Neutrophil (primary cell): Measurements from ENCODE around the gene GDPD5.

Source experiments
- H3K27ac ChIP-seq: fragments of 200-600 bp; sonication (generic); 2 replicates; pipeline ENCODE4 v1.5.1; 2016; ENCODE audit warnings: mild to moderate bottlenecking, moderate library complexity
- H3K27me3 ChIP-seq: fragments of 200-600 bp; sonication (generic); 2 replicates; pipeline ENCODE4 v1.6.0; 2016; ENCODE audit warnings: mild to moderate bottlenecking
- H3K36me3 ChIP-seq: fragments of 200-600 bp; sonication (generic); 2 replicates; pipeline ENCODE4 v1.5.1; 2017
- H3K4me1 ChIP-seq, 2 experiments: fragments of 200-600 bp in 1 of 2; sonication (generic) in 1 of 2; 1 replicate in 1 of 2; 2 replicates in 1 of 2; pipeline versions ENCODE4 v1.5.1 to v1.6.1; 2013 to 2016; ENCODE audit warnings: low read depth in 1 of 2, low read length in 1 of 2, mild to moderate bottlenecking in 1 of 2, moderate library complexity in 1 of 2; ENCODE audit not compliant: control insufficient read depth in 1 of 2, insufficient read depth in 1 of 2
- H3K4me3 ChIP-seq, 2 experiments: fragments of 200-600 bp in 1 of 2; sonication (generic) in 1 of 2; 1 replicate in 1 of 2; 2 replicates in 1 of 2; pipeline ENCODE4 v1.5.1; 2013 to 2016; ENCODE audit warnings: low read depth in 1 of 2, low read length in 1 of 2, mild to moderate bottlenecking in 1 of 2, moderate library complexity in 1 of 2
- H3K9me3 ChIP-seq: fragments of 200-600 bp; sonication (generic); 2 replicates; pipeline ENCODE4 v1.5.1; 2016
- TF ChIP-seq, protein P1 (sequence below): fragments of 200-600 bp; sonication (generic); IDR thresholded peaks from 2 replicates; pipeline ENCODE4 v1.5.1; 2016; ENCODE audit warnings: antibody characterized with exemption

Gene GDPD5

DNA sequence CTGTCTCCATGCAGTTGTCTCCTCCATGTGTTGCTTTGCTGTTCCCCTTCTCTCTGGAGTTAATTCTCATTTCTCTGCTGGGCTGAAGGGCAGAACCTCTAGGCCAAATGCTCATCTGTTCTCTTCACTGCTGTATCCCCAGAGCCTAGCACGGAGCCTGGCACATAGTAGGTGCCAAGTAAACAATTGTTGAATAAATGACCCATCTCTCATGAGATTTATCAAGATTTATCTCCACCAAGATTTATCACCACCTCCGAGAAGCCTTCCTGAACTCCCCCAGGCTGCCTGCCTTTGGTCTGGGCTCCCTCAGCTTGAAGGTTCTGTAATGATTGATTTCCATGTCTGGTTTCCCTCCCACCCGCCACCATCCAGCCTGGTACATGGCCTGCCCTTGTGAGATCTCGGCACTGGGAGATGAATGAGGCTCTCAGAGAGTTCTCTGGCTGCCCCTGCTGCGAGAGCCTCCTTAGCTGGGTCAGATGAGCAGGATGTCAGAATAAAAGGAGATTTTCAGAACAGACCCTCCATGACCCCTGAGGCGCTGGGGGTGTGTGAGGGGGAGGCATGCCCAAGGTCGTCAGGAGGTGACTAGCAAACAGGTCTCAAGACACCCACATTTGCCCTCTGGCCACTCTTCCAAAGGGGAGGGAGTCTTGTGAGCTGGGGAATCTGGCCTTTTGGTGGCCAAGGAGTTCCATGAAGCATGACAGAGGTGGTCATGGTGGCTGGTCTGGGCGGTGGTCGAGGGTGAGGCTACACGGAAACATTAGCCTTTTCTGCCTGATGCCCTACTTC, 2.4 kb upstream of the GDPD5 start:
- no peaks in the 10 kb centered on the region for H3K9me3 ChIP-seq
- no peak overlapping the region for H3K27ac ChIP-seq
- no peaks in the 10 kb centered on the region for H3K36me3 ChIP-seq
- H3K4me1 ChIP-seq = peaks cover 9 to 26% of the 10 kb centered on the region in 2 experiments
- no peak overlapping the region for H3K4me3 ChIP-seq
- H3K27me3 ChIP-seq = peaks cover 68% of the 10 kb centered on the region
- TF ChIP-seq, protein P1, sequence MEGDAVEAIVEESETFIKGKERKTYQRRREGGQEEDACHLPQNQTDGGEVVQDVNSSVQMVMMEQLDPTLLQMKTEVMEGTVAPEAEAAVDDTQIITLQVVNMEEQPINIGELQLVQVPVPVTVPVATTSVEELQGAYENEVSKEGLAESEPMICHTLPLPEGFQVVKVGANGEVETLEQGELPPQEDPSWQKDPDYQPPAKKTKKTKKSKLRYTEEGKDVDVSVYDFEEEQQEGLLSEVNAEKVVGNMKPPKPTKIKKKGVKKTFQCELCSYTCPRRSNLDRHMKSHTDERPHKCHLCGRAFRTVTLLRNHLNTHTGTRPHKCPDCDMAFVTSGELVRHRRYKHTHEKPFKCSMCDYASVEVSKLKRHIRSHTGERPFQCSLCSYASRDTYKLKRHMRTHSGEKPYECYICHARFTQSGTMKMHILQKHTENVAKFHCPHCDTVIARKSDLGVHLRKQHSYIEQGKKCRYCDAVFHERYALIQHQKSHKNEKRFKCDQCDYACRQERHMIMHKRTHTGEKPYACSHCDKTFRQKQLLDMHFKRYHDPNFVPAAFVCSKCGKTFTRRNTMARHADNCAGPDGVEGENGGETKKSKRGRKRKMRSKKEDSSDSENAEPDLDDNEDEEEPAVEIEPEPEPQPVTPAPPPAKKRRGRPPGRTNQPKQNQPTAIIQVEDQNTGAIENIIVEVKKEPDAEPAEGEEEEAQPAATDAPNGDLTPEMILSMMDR = no peak

DNA sequence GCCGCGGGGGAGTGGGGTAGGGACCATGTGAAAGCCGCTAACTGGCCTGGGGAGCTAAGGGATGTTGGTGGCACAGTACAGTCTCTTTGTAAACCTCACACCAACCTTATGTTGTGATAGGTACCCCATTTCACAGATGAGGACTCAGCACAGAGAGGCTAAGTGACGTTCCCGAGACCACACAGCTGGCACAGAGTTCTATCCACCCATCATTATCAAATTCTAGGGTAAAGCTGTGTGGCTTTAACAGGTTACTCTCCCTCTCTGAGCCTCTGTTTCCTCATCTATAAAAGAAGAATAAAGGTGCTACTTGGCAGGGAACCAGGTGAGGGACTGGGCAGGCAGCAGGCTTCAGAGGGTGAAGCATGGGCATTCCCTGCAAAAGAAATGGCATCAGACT, 1.4 kb upstream of the GDPD5 start:
- no peak overlapping the region for H3K4me3 ChIP-seq
- H3K9me3 ChIP-seq = no peaks in the 10 kb centered on the region
- TF ChIP-seq, protein P1 = no peak
- peaks cover 78% of the 10 kb centered on the region for H3K27me3 ChIP-seq
- peaks cover 9 to 17% of the 10 kb centered on the region in 2 experiments for H3K4me1 ChIP-seq
- H3K36me3 ChIP-seq = no peaks in the 10 kb centered on the region
- H3K27ac ChIP-seq = no peak overlapping the region

DNA sequence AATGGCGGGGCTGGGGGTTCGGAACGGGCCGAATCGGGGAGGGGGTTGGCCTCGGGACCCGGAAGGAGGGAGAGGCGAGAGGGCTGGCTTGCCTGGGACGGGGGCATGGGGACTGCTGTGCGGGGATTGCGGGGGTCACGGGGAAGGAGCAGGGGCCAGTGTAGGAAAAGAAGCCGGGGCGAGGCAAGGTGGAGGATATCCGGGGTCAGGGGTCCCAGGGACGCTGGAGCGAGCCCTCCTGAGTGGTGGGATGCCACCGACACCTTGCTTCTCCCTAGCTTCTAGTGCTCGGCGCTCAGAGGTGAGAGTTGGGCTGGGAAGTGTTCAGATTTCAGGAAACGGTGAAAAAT, 426 bp upstream of the GDPD5 start:
- TF ChIP-seq, protein P1 = no peak
- H3K27ac ChIP-seq = no peak overlapping the region
- H3K27me3 ChIP-seq = peaks cover 85% of the 10 kb centered on the region

DNA sequence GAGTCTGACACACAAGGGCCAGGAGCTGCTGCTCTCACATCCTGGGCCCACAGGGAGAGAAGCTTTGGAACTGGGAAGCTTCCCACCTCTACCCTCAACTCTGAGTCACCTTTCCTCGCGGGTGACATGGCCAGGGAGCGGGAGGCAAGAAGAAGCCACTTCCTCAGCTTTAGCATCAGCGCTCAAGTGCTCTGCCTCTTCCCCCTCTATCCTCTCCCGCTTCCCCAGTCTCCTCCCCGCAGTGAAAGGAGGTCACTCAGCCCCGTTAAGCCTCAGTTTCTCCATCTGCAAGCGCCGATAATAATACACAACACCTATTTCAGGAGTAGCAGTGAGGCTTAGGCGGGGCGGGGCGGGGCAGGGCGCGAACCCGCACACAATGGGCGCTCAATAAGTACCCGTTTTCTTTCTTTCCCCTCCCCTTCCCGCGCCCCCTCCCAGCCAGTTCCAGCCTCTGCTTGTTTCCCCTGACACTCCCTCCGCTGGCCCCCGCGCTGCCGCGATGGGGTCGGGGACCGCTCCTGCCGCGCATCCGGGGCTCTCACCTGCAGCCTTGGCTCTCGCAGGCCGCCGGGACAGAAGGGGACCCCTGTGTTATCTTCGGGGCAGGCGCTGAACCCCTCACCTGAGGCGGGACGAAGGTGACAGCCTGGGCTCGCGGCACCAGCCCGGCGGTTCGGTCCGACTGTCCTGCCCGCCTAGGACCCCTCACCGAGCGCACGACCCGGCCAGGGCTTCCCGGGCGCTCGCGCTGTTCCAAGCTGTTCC, 892 bp downstream of the GDPD5 start:
- no peak overlapping the region for H3K27ac ChIP-seq
- no peaks in the 10 kb centered on the region for H3K36me3 ChIP-seq
- peak overlapping the region; percentile 49 to 55 for H3K4me3 ChIP-seq
- H3K27me3 ChIP-seq = peaks cover 84% of the 10 kb centered on the region
- TF ChIP-seq, protein P1 = no peak
- no peaks in the 10 kb centered on the region for H3K9me3 ChIP-seq
- H3K4me1 ChIP-seq = peaks cover 9 to 17% of the 10 kb centered on the region in 2 experiments

More for the DNA sequence above, 426 bp upstream of the GDPD5 start:
- Histone ChIP-seq H3K9me3 (no peaks in the 10 kb centered on the region), H3K36me3 (no peaks in the 10 kb centered on the region), H3K4me1 (peaks cover 9 to 17% of the 10 kb centered on the region in 2 experiments), H3K4me3 (peak overlapping the region; percentile 49 to 55)

DNA sequence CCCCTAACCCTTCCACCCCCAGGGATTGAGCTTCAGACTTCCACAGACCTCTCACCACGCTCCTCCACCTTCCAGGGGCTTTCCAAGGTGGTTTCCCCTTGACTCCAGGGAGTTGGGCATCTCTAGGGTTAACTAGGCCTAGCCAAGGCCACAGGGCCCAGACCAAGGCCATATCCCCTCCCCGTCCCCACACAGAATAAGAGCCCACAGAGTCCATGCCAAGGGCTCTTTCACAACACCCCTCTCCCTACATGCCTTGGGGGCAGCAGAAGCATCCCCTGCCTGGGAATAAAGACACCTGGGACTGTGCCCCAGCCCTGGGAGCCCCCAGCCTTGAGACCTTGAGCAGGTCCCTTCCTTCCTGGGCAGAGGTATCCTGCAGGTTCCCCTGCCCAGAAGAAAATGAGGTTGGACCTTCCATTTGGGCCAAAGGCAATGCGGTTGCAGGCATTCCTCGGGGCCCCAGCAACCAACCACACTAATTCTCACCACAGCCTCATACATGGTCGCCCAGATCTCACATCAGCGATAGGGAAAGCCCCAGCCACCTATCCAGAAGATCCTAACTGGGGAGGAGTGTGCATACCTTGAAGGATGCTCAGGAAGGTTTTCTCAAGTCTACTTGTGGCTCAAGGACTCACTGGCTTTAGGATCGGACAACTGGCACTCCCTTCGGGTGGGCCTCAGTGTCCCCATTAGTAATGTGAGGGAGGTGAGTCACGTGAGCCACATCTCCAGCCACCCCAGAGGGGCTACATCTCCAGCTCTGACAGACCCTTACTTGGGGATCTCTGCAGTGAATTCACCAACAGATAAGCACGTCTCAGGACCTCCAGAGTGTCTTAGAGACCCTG, 1.7 kb downstream of the GDPD5 start:
- H3K9me3 ChIP-seq = no peaks in the 10 kb centered on the region
- no peak overlapping the region for H3K4me3 ChIP-seq
- peaks cover 76% of the 10 kb centered on the region for H3K27me3 ChIP-seq
- no peak overlapping the region for H3K27ac ChIP-seq
- TF ChIP-seq, protein P1 = no peak
- peaks cover 9 to 17% of the 10 kb centered on the region in 2 experiments for H3K4me1 ChIP-seq
- no peaks in the 10 kb centered on the region for H3K36me3 ChIP-seq
